GM13976 (cell line): ENCODE results near the gene ZFAND6.

Experiments used
- DNase-seq: peaks from one replicate; pipeline ENCODE4 v3.0.0; 2012; ENCODE audit warnings: low spot score
- CTCF ChIP-seq: IDR thresholded peaks from 2 replicates; pipeline ENCODE4 v1.5.1; 2012; ENCODE audit warnings: borderline replicate concordance, mild to moderate bottlenecking; ENCODE audit not compliant: insufficient read depth; ENCODE audit errors: extremely low read depth, missing control alignments, control extremely low read depth
- in situ Hi-C: fragments of 300-500 bp; cut with MboI; formaldehyde crosslinking; loops from one replicate; pipeline ENCODE4 v1.12.0; 2022; ENCODE audit warnings: low sequenced_read_pairs, mixed read lengths, inconsistent platforms; ENCODE audit not compliant: unreplicated experiment

ZFAND6 gene

DNA sequence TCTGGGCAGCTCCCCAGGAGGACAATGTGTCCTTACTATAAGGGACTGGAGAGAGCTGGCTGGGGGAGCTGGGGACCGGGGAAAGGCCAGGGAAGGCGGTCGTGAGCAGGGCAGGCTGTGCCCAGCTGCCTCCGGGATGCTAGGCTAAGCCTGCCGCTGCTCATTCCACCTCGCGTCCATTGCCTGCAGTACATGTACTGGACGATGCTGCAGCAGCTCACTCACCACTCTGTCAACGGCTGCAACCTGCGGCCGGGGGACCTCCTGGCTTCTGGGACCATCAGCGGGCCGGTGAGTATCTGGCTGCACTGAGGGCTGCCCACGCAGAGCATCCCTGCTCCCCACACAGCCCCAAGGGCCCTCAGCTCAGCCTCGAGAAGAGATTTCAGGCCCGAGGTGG lies 120.5 kb downstream of the ZFAND6 start:
- TF ChIP-seq CTCF = no peak
- in situ Hi-C loops = no loop called here
- no peak for DNase-seq

GRCh38 chr15:80180468-80180867 lies 121.0 kb downstream of the ZFAND6 start:
- no peak for DNase-seq
- in situ Hi-C loops = no loop called here

GRCh38 chr15:80180986-80181385 lies 121.5 kb downstream of the ZFAND6 start:
- in situ Hi-C loops = no loop called here
- DNase-seq = no peak
- TF ChIP-seq CTCF = no peak

More at GRCh38 chr15:80180468-80180867, 121.0 kb downstream of the ZFAND6 start:
- no peak for TF ChIP-seq CTCF

- DNase-seq = no peak
- in situ Hi-C loops = no loop called here
- no peak for TF ChIP-seq CTCF
Measured at GRCh38 chr15:80182611-80183261, 123.3 kb downstream of the ZFAND6 start.

GRCh38 chr15:80183306-80183705 lies 123.8 kb downstream of the ZFAND6 start:
- TF ChIP-seq CTCF = no peak
- in situ Hi-C loops = no loop called here
- DNase-seq = no peak

- TF ChIP-seq CTCF = no peak
- in situ Hi-C loops = no loop called here
- no peak for DNase-seq
Measured at GRCh38 chr15:80183886-80184285, 124.4 kb downstream of the ZFAND6 start.

GRCh38 chr15:80184554-80184953 lies 125.1 kb downstream of the ZFAND6 start:
- DNase-seq = no peak
- in situ Hi-C loops = no loop called here
- no peak for TF ChIP-seq CTCF
